Islet precursor cell (in vitro differentiated cells): ENCODE results near the gene SYT9.
A peak's percentile ranks its signal among the peaks of the same experiment; 100 is the strongest.

Experiments
- DNase-seq: peaks from one replicate; pipeline ENCODE4 v3.0.0-alpha.2; 2018

SYT9 gene

GRCh38 chr11:7484645-7485044 is 232.9 kb downstream of the SYT9 start:
- DNase-seq, result peak; percentile 77

- DNase-seq, result no peak
These were observed 233.7 kb downstream of the SYT9 start, which contains the start of gene OLFML1 for GRCh38 chr11:7485186-7486097. Gene OLFML1 (plus strand): TSS chr11:7485506. CDS start chr11:7485876, 370 bp downstream.

- DNase-seq, result no peak
These were observed 234.5 kb downstream of the SYT9 start for GRCh38 chr11:7486098-7486780.

GRCh38 chr11:7486781-7487140 is 235.1 kb downstream of the SYT9 start:
- no peak for DNase-seq

GRCh38 chr11:7487360-7487759 is 235.7 kb downstream of the SYT9 start:
- DNase-seq, result no peak

GRCh38 chr11:7488681-7489080 is 237.0 kb downstream of the SYT9 start:
- DNase-seq, result no peak

- no peak for DNase-seq
These were observed 237.7 kb downstream of the SYT9 start for GRCh38 chr11:7489376-7489775.

GRCh38 chr11:7490054-7490453 is 238.3 kb downstream of the SYT9 start:
- no peak for DNase-seq

- no peak for DNase-seq
These were observed 238.8 kb downstream of the SYT9 start for GRCh38 chr11:7490535-7490934.

- DNase-seq, result no peak
These were observed 240.5 kb downstream of the SYT9 start for GRCh38 chr11:7492253-7492652.

GRCh38 chr11:7493670-7494069 is 242.0 kb downstream of the SYT9 start:
- DNase-seq, result no peak

GRCh38 chr11:7494086-7494745 is 242.5 kb downstream of the SYT9 start:
- DNase-seq, result no peak

GRCh38 chr11:7495882-7496551 is 244.3 kb downstream of the SYT9 start:
- no peak for DNase-seq

GRCh38 chr11:7498193-7498592 is 246.5 kb downstream of the SYT9 start:
- no peak for DNase-seq

GRCh38 chr11:7499081-7499480 is 247.4 kb downstream of the SYT9 start:
- DNase-seq, result no peak

- peak; percentile 42 for DNase-seq
These were observed 248.5 kb downstream of the SYT9 start for GRCh38 chr11:7500251-7500650.

- peak; percentile 60 for DNase-seq
These were observed 249.5 kb downstream of the SYT9 start for GRCh38 chr11:7501251-7501650.

- DNase-seq, result peak; percentile 12
These were observed 250.2 kb downstream of the SYT9 start for GRCh38 chr11:7501894-7502293.

- peak; percentile 13 for DNase-seq
These were observed 254.5 kb downstream of the SYT9 start for GRCh38 chr11:7506243-7506642.

- no peak for DNase-seq
These were observed 256.4 kb downstream of the SYT9 start for GRCh38 chr11:7508087-7508486.

GRCh38 chr11:7509966-7510365 is 258.3 kb downstream of the SYT9 start:
- DNase-seq, result no peak

- no peak for DNase-seq
These were observed 259.7 kb downstream of the SYT9 start for GRCh38 chr11:7511401-7511800.
